ENCODE data around the gene ZNF107.
"Not testable (repeated sequence)": the region's sequence is repeated elsewhere in the genome, so short reads cannot be mapped to it uniquely, and the experiment has no call there.

ZNF107 gene

DNA sequence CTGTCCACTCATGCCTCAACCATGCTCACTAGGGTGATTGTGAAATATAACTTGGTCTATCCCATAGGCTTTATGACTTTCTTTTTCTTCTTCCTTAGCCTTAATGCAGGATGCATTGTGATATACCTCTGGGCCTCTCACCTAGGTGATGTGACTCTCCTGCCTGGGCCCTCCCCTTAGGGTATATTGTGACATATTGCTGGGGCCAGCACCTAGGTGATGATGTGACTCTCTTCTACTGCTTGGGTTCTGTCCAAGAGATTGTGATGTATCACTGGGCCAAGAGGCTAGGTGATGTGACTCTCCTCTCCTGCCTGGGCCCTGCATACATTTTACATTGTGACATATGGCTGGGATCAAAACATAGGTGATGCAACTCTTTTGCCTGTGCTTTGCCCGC is 14.7 kb upstream of the ZNF107 start:
- DNase-seq: no peak

DNA sequence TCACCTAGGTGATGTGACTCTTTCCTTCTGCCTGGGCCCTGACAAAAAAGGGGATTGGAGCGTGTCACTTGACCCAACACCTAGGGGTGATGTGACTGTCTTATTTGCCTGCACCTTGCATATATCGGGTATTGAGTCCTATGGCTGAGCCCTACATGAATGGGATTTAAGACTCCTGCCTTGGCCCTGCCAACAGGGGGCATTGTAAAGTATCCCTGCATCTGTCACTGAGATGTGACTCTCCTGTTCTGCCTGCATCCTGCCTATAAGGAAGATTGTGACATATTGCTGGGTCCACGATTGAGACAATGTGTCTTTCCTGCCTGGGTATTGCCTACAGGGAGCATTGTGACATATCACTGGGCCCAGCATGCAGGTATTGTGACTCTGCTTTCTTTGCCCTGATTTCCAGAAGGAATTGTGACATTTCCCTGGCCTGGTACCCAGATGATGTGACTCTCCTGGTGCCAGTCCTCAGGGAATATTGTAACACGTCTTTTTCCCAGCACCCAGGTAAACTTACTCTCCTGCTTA is 14.2 kb upstream of the ZNF107 start:
- no peak for DNase-seq

DNA sequence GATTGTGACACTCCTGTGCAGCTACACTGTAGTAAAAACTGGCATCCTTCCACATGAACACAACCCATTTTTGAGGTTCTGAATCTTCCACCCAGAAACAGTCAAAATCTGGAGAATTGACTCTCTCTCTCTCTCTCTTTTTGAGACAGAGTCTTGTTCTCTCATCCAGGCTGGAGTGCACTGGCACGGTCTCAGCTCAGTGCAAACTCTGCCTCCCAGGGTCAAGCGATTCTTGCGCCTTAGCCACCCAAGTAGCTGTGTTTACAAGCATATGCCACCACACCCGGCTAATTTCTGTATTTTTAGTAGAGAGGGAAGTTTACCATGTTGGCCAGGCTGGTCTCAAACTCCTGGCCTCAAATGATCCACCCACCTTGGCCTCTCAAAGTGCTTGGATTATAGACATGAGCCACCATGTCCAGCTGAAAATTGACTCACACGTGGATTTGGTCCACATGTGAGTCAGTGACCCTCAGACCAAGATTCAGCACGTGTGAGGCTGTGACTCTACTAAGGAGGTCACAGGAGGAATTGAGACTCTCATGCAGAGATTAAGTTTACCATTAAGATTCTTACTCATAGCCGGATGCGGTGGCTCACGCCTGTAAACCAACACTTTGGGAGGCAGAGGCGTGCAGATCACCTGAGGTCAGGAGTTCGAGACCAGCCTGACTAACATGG is 12.1 kb upstream of the ZNF107 start:
- DNase-seq: no peak

DNA sequence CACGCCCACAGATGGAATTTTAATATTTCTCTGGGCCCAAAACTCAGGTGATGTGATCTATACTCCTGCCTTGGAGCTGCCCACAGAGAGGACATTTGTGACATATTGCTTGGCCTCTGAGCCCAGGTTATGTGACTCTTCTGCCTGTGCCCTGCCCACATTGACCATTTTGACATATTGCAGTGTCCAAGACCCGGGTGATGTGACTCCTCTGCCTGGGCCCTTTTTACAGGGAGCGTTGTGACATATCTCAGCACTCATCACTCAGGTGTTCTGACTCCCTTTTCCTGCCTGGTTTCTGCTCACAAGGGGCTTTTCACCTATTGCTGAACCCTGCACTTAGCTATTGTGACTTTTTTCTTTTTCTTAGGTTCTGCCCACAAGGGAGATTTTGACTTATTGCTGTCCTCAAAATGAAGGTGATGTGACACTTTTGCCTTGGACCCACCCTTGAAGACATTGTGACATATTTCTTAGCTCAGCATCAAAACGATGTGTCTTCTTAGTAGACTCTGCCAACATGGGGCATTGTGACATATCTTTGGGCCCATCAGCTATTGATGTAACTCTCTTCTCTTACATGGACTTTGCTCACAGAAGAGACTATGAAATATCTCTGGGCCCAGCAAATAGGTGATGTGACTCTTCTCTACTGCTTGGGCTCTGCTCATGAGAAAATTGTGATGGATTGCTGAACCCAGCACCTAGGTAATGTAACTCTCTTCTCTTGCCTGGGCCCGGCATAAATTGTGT is 11.0 kb upstream of the ZNF107 start:
- no peak for DNase-seq

DNA sequence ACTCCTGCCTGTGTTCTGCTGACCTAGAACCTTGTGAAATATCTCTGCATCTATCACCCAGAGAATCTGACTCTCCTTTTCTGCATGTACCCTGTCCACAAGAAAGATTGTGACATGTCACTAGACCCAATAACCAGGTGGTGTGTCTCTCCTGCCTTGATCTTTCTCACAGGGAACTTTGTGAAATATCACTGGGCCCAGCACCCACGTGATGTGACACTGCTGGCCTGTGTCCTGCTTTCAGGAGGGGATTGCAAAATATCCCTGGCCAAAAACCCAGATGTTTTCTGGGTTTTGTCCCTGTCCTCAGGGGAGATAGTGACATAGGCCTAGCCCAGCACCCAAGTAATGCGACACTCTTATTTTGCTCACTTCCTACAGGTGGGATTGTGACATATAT is 10.1 kb upstream of the ZNF107 start:
- DNase-seq: no peak

DNA sequence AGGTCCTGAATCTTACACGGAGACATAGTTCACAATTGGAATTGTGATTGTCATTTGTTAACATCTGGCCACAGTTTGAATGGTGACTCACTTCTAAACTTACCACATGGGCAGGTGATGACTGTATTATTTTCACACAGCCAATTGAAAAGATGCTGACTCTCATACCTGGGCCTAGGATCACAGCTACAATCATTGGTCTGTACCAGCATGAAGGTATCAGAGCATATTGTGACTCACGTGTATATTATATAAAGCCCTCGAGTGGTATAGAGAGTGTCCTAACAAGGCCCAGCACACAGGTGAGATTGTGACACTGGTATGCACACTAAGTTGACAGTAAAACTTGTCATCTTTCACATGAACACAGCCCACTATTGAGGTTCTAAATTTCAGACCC is 9.4 kb upstream of the ZNF107 start:
- DNase-seq: no peak

DNA sequence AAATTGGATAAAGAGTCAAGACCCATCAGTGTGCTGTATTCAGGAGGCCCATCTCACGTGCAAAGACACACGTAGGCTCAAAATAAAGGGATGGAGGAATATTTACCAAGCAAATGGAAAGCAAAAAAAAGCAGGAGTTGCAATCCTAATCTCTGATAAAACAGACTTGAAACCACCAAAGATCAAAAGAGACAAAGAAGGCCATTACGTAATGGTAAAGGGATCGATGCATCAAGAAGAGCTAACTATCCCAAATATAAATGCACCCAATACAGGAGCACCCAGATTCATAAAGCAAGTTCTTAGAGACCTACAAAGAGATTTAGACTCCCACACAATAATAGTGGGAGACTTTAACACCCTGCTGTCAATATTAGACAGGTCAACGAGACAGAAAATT is 3.8 kb upstream of the ZNF107 start:
- not testable (repeated sequence) for DNase-seq

DNA sequence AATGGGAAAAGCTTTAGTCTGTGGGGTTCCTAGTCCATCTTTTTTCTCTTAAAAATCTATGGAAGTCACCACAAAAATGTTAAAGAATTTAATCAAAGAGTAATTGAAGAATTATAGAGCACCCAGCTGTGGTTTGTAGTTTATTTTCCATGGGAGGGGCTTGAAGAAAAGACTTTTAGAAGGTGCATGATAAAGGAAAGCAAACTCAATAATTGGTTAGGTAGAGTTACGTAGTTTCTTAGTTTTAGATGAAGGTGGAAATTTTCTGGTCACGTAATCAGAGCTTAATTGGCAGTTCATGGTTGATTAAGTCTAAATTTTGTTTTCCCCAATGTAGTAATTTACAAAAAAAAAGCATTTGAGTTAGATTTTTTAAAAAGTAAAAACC is 724 bp downstream of the ZNF107 start:
- DNase-seq: no peak

DNA sequence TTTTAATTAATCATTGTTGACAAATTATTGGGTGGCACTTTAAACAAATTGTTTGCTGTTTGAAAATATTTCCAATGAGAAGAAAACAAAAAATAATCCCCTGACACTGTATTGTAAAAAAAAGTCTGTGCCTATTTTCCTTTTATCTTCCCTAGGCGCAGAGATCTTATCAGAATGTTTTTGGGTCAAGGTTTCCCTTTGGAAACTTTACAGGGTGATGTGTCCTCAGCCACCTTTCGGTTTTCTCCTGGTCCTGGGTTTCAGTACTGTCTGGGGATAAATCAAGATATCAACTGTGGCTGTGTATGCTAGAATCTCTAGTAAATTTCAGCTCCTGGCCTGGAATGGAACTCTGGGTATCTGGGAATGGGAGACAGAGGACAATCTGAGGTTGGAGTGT is 1.4 kb downstream of the ZNF107 start:
- no peak for DNase-seq

DNA sequence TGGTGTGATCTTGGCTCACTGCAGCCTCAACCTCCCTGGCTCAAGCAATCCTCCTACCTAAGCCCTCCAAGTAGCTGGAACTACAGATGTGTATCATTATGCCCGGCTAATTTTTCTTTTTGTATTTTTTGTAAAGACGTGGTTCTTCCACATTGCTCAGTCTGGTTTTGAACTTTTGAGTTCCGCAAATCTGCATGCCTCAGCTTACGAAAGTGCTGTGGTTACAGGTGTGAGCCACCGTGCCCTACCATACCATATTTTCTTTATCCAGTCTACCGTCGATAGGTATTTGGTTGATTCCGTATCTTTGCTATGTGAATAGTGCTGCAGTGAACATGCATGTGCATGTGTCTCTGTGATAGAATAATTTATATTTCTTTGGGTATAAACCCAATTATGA is 6.5 kb downstream of the ZNF107 start:
- DNase-seq: no peak

DNA sequence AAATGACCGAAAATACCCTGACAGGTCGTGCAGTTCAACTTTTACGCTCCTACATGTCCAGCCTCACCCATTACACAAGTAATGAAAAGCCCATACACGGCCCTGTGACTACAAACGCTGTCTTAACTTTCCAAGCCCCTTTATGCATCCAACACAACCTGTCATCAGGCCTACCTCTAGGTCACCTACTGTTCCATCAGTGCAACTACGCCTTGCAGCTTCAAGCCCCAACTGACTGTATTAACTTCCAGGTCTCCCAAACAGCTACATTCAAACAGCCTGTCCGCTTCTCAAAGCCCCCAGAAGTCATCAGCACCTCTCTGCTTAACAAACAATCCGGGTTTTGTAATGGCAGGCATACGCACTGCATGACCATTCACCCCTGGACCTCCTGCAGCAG is 19.2 kb downstream of the ZNF107 start:
- DNase-seq: no peak

DNA sequence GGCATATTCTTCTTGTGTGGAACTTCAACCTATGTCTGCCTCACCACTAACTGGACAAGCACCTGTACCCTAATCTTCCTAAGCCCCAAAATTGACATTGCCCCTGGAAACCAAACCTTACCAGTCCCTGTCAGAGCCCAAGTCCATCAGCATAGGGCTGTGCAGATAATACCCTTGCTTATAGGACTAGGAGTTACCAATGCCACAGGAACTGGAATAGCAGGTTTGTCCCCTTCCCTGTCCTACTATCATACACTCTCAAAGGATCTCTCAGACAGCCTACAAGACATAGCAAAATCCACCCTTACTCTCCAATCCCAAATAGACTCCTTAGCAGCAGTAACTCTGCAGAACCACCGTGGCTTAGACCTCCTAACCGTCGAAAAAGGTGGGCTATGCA is 19.8 kb downstream of the ZNF107 start:
- DNase-seq: no peak

DNA sequence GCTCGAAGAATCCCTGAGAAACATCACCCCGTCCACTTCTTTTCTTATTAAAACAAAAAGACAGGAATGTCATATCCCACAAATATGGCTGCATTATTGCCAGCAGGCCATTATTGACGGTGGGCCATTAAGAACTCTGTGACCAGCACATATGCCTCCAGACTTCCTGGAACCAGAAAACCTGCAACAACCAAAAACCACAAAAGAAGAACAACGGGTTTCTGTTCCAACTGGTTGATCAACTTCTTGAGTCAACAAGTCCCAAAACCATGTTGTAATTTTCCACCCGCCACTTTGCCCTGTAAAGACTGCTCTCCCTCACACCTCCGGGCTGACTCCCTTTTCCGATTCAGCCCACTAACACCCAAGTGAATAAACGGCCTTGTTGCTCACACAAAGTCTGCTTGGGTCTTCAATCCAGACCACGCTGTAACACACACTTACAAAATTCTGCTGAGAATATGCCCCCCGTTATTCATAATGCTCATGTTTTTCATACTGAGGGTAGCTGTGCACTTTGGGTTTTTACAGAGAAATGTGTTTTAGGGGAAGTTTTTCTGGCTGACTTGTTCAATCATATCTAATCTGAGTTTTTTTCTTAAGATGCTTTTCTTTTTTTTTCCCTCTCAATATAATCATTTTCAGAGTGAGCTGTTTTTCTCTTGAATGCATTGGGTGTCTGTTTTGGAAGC is 20.7 kb downstream of the ZNF107 start:
- DNase-seq: no peak

DNA sequence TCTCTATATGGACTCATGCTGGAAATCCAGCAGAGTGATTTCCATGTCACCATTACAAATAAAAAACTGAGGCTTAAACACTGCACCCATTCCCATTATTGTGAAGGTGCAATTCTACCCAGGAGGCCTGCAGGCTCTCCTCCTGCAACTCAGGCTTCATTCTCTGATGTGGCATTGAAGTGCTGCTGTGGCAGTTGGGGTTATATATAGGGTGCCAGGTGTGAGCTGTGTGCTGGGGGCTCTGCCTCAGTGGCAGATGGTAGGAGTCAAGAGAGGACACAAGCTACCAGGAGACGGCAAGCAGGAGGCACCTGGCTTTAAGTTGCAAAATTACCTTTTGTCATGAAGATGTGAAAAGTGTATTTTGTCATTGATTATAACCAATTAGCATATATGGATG is 21.3 kb downstream of the ZNF107 start:
- no peak for DNase-seq

DNA sequence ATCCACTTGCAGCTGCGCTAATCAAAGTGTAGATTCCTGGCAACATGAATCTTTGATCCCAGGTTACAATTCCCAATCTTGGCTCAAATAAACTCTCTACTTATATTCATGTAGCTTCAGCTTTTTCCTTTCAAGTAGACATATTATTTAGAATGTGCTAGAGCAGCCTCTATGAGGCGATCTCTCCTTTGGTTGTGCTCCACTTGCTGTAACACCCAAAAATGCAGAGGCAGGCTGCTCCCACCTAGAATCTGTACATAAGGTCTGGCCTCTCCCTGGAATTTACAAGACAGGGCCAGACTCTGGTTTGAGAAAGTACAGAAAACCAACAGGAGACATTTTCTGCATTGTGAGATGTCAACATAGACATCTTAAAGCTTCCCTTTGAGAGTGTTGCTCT is 23.1 kb downstream of the ZNF107 start:
- DNase-seq: no peak

DNA sequence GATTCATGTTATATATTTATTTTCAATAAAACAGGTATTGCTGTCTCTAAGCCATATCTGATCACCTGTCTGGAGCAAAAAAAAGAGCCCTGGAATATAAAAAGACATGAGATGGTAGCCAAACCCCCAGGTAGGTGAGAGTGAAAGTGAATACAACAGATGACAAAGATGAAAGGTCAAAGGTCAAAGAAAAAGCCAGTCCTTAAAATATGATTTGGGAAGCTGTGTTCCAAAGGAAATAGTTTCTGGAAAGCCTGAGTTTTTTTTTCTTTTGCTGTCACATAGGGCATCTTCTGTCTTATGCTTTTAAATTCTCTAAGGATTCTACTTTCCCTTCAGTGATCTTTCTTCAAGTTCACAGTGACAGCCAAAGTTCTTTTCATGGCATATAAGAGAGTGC is 25.9 kb downstream of the ZNF107 start:
- no peak for DNase-seq

DNA sequence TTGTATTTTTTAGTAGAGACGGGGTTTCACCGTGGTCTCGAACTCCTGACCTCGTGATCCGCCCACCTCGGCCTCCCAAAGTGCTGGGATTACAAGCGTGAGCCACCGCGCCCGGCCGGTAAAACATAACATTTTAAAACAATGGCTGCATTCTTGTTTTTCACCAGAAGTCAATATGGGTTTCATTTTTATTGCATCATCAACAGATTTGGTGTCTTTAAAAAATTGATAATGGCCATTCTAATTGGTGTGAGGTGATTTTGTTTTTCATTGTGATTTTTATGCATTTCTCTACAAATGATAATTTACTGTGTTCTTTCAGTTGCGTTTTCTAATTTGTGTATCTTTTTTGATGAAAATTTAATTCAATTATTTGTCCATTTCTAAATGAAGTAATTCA is 31.9 kb downstream of the ZNF107 start:
- not testable (repeated sequence) for DNase-seq

DNA sequence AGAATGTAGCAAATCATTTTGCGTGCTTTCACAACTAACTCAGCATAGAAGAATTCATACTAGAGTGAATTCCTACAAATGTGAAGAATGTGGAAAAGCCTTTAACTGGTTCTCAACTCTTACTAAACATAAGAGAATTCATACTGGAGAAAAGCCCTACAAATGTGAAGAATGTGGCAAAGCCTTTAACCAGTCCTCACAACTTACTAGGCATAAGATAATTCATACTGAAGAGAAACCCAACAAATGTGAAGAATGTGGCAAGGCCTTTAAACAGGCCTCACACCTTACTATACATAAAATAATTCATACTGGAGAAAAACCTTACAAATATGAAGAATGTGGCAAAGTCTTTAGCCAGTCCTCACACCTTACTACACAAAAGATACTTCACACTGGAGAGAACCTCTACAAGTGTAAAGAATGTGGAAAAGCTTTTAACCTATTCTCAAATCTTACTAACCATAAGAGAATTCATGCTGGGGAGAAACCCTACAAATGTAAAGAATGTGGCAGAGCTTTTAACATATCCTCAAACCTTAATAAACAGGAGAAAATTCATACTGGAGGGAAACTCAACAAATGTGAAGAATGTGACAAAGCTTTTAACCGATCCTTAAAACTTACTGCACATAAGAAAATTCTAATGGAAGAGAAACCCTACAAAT is 40.8 kb downstream of the ZNF107 start:
- DNase-seq: no peak

DNA sequence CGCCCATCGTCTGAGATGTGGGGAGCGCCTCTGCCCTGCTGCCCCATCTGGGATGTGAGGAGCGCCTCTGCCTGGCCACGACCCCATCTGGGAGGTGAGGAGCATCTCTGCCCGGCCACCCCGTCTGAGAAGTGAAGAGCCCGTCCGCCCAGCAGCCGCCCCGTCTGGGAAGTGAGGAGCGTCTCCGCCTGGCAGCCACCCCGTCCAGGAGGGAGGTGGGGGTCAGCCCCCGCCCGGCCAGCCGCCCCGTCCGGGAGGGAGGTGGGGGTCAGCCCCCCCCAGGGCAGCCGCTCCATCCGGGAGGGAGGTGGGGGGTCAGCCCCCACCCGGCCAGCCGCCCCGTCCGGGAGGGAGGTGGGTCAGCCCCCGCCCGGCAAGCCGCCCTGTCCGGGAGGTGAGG is 52.0 kb downstream of the ZNF107 start:
- not testable (repeated sequence) for DNase-seq

DNA sequence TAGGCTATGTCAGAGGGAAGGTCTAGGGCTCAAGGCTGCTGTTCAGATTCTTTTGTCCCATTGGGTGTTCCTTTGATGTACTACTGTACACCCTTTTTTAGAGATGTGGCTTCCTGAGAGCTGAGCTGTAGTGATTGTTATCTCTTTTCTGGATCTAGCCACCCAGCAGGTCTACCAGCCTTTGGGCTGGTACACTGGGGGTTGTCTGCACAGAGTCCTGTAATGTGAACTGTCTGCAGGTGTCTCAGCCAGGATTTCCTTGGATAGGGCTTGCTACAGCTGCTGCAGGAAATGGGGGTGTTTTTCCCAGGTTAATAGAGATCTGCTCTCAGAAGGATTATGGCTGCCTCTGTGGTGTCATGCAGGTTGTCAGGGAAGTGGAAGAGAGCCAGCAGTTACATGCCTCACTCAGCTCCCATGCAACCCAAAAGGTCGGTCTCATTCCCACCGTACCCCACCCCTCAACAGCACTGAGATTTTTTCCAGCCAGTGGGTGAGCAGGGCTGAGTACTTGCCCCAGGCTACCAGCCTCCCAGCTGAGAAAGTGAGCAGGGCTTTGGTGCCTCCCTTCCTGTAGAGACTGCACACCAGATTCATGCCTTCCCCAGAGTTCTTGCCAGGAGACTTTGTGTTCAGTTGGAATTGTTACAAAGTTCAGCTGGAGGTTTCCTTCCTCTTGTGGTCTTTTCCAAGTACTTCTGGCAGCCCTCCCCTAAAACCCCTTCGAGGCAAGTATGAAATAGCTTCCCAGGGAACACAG is 63.3 kb downstream of the ZNF107 start:
- no peak for DNase-seq

DNA sequence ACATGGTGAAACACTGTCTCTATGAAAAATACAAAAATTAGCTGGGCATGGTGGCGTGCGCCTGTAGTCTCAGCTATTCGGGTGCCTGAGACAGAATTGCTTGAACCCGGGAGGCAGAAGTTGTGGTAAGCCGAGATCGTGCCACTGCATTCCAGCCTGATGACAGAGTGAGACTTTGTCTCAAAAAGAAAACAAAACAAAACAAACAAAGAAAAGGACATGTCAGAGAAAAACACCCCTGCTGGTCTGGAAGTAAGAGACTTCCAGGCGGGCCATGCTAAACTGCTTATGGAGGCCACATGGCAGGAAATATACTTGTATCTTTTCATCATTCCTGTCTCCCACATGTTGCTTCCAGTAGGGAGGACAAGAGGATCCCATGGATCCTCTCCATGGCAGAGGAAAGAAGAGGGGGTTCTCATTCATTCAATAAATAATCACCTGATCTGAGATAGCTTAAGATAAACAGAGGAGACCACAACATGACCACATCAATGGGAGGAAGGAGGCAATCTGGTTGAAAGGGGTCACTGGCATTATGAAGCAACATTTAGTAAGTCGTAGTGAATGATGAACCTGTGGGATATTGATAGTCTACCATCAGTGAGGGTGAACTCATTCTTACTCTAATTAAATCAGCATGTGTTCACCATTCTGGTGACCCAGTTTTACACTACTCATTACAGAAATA is 67.8 kb downstream of the ZNF107 start:
- no peak for DNase-seq

DNA sequence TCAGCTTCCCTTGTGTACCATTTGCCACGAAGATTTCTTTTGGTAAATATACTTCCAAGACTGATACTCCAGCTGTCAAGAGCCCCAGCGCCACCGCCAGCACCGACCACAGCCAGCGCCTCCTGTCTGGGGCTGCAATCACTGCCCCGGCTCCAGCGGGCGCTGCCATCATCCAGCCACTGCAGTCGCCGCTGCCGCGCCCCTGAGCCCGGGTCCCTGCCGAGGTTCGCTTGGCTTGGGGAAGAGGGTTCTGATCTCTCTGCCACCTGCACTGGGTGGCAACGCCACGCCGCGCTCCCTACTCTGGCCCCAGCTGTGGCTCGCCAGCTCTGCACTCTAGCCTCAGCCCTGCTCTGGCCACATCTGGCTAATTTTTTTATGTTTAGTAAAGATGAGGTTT is 70.6 kb downstream of the ZNF107 start:
- no peak for DNase-seq
